Lower leg skin (tissue), 4 donors: Measurements from ENCODE around the gene CAMTA1. TPM values are rescaled to one million over a fixed set of nuclear protein-coding genes. Genes with fewer than 3 reads are reported as not detected.

Experiments
- DNase-seq, 2 donors: peaks; one replicate each; pipeline ENCODE4 v3.0.0-alpha.2; 2019; ENCODE audit warnings: low spot score in 2 of 2
- H3K4me3 ChIP-seq: fragments of 200-600 bp; sonication (generic); 2 replicates; pipeline ENCODE4 v1.5.1; 2017; ENCODE audit warnings: mild to moderate bottlenecking, low read depth; ENCODE audit not compliant: poor library complexity, severe bottlenecking
- CTCF ChIP-seq, 3 donors: fragments of 450-650 bp; IDR thresholded peaks; one replicate each; pipeline ENCODE4 v1.5.1; 2016; ENCODE audit warnings: antibody characterized with exemption in 3 of 3, mild to moderate bottlenecking in 3 of 3, moderate library complexity in 2 of 3
- POLR2A ChIP-seq, 2 donors: fragments of 450-650 bp; IDR thresholded peaks; one replicate each; pipeline ENCODE4 v1.6.1; 2016 to 2017; ENCODE audit warnings: antibody characterized with exemption in 2 of 2, mild to moderate bottlenecking in 1 of 2, moderate library complexity in 1 of 2
- WGBS, 2 donors: methylation state at CpG; one replicate each; pipeline ENCODE4 v1.1.5; 2018; 5-methylcytosine and 5-hydroxymethylcytosine counted together
- intact Hi-C: fragments of 100-400 bp; cut with DNase I; formaldehyde crosslinking; loops from one replicate; pipeline ENCODE4 v1.15.0; 2023; ENCODE audit warnings: low total_unique reads
- total RNA-seq, 4 donors: library from RNA; depleted of rRNA; stranded (reverse); fragments of >200 nt; gene quantifications; one replicate each; pipeline ENCODE4 v1.1.0, GENCODE V29; 2016

Gene CAMTA1
- total RNA-seq, 4 donors from 2014 or later: 24.4 to 52.3 (median 32.9) TPM

- no peak for DNase-seq
- WGBS, 2 donors: 84 to 88% methylated on average over 13 to 14 of the region's 14 CpGs
- no peak overlapping the region for H3K4me3 ChIP-seq
- TF ChIP-seq CTCF (IDR thresholded peaks at IDR 0.05) (no peak), POLR2A (IDR thresholded peaks at IDR 0.05) (no peak)
- intact Hi-C loops: no loop called here
These were observed 942.7 kb downstream of the CAMTA1 start for GRCh38 chr1:7727809-7728471.

- DNase-seq: no peak
- no peak overlapping the region for H3K4me3 ChIP-seq
- intact Hi-C loops: no loop called here
- WGBS, 2 donors: 97% methylated on average over 5 of the region's 5 CpGs
- TF ChIP-seq POLR2A (IDR thresholded peaks at IDR 0.05) (no peak), CTCF (IDR thresholded peaks at IDR 0.05) (no peak)
These were observed 944.5 kb downstream of the CAMTA1 start for GRCh38 chr1:7729761-7730160.

GRCh38 chr1:7732331-7732730 is 947.1 kb downstream of the CAMTA1 start:
- no peak for DNase-seq
- no peak overlapping the region for H3K4me3 ChIP-seq
- 86 to 88% methylated on average over 16 to 19 of the region's 19 CpGs for WGBS, 2 donors
- intact Hi-C loops: no loop called here
- no peak for TF ChIP-seq CTCF (IDR thresholded peaks at IDR 0.05)
- TF ChIP-seq POLR2A (IDR thresholded peaks at IDR 0.05): no peak

- no peak for DNase-seq
- TF ChIP-seq POLR2A (IDR thresholded peaks at IDR 0.05): no peak
- no peak for TF ChIP-seq CTCF (IDR thresholded peaks at IDR 0.05)
- 85 to 86% methylated on average over 2 of the region's 2 CpGs for WGBS, 2 donors
- H3K4me3 ChIP-seq: no peak overlapping the region
- intact Hi-C loops: no loop called here
These were observed 948.0 kb downstream of the CAMTA1 start for GRCh38 chr1:7733276-7733675.

- intact Hi-C loops: no loop called here
- no peak overlapping the region for H3K4me3 ChIP-seq
- TF ChIP-seq CTCF (IDR thresholded peaks at IDR 0.05) (no peak), POLR2A (IDR thresholded peaks at IDR 0.05) (no peak)
- 95 to 97% methylated on average over 6 of the region's 6 CpGs for WGBS, 2 donors
- DNase-seq: no peak
These were observed 952.8 kb downstream of the CAMTA1 start for GRCh38 chr1:7738044-7738443.

GRCh38 chr1:7743346-7743745 is 958.1 kb downstream of the CAMTA1 start:
- TF ChIP-seq POLR2A (IDR thresholded peaks at IDR 0.05) (no peak), CTCF (IDR thresholded peaks at IDR 0.05) (no peak)
- 64 to 71% methylated on average over 6 of the region's 6 CpGs for WGBS, 2 donors
- no peak overlapping the region for H3K4me3 ChIP-seq
- intact Hi-C loops: no loop called here
- DNase-seq: no peak
